Sigmoid colon (tissue), 7 donors: Measurements from ENCODE around the gene PRKN. TPM values are rescaled to one million over a fixed set of nuclear protein-coding genes. Genes with fewer than 3 reads are reported as not detected.

ENCODE experiments used
- DNase-seq: peaks from one replicate; pipeline ENCODE4 v3.0.0-alpha.2; 2019
- H3K27ac ChIP-seq, 4 donors: fragments of 200-600 bp; sonication (generic); one replicate each; pipeline ENCODE4 v1.5.1; 2016 to 2019; ENCODE audit warnings: mild to moderate bottlenecking in 1 of 4
- H3K27me3 ChIP-seq, 3 donors: fragments of 200-600 bp; sonication (generic); one replicate each; pipeline ENCODE4 v1.5.1; 2019; ENCODE audit warnings: mild to moderate bottlenecking in 1 of 3
- H3K36me3 ChIP-seq, 4 donors: fragments of 200-600 bp; sonication (generic); one replicate each; pipeline ENCODE4 v1.5.1; 2016 to 2019
- H3K4me1 ChIP-seq, 4 donors: fragments of 200-600 bp; sonication (generic); one replicate each; pipeline ENCODE4 v1.5.1; 2017 to 2019
- H3K4me3 ChIP-seq, 4 donors: fragments of 200-600 bp; sonication (generic); one replicate each; pipeline ENCODE4 v1.5.1; 2017 to 2019; ENCODE audit warnings: mild to moderate bottlenecking in 2 of 4, moderate library complexity in 1 of 4
- H3K9me3 ChIP-seq, 4 donors: fragments of 200-600 bp in 3 of 4; sonication (generic) in 3 of 4; one replicate each; pipeline versions ENCODE4 v1.5.1 to v1.6.1; 2013 to 2019
- CTCF ChIP-seq, 4 experiments: fragments of 450-650 bp in 3 of 4; fragments of 200-600 bp in 1 of 4; IDR thresholded peaks; one replicate each; pipeline ENCODE4 v1.5.1; 2016 to 2019; ENCODE audit warnings: antibody characterized with exemption in 4 of 4, mild to moderate bottlenecking in 3 of 4, moderate library complexity in 2 of 4
- EP300 ChIP-seq, 4 donors: sonication (generic); formaldehyde crosslinking; IDR thresholded peaks; one replicate each; pipeline ENCODE4 v1.6.1; 2017; ENCODE audit warnings: antibody characterized with exemption in 4 of 4
- POLR2A ChIP-seq, 2 donors: fragments of 450-650 bp; IDR thresholded peaks; one replicate each; pipeline ENCODE4 v1.6.1; 2016; ENCODE audit warnings: antibody characterized with exemption in 2 of 2, mild to moderate bottlenecking in 2 of 2, moderate library complexity in 2 of 2
- POLR2AphosphoS5 ChIP-seq, 4 donors: sonication (generic); formaldehyde crosslinking; IDR thresholded peaks; one replicate each; pipeline ENCODE4 v1.6.1; 2017; ENCODE audit warnings: antibody characterized with exemption in 4 of 4
- WGBS, 2 donors: extraction: QIAGEN DNeasy Blood & Tissue Kit; methylation state at CpG; one replicate each; pipeline ENCODE4 v1.1.7; 2013; 5-methylcytosine and 5-hydroxymethylcytosine counted together
- intact Hi-C: fragments of 100-400 bp; cut with DNase I; formaldehyde crosslinking; loops from one replicate; pipeline ENCODE4 v1.15.1; 2023
- polyA plus RNA-seq, 3 donors: library from polyadenylated mRNA; stranded (reverse); fragments of 200-250 nt; gene quantifications; one replicate each; pipeline ENCODE4 v1.2.3, GENCODE V29; 2013
- total RNA-seq, 4 donors: library from RNA; depleted of rRNA; stranded (reverse); fragments of >200 nt; gene quantifications; one replicate each; pipeline ENCODE4 v1.1.0, GENCODE V29; 2016
- donor health status: healthy with polysubstance abuse.
- donor health status: Bipolar disorder and iron deficiency.
- donor health status: healthy.

The PRKN gene
- total and polyA plus RNA-seq, 7 donors = 0.38 to 173 (median 9.7) TPM

- WGBS, 2 donors = 84 to 91% methylated on average over 15 of the region's 15 CpGs
- Histone ChIP-seq H3K4me1 (no peaks in the 10 kb centered on the region), H3K9me3 (no peaks in the 10 kb centered on the region), H3K27me3 (no peaks in the 10 kb centered on the region), H3K4me3 (no peak overlapping the region), H3K36me3 (no peaks in the 10 kb centered on the region), H3K27ac (no peak overlapping the region)
- intact Hi-C loops = no loop called here
- TF ChIP-seq POLR2AphosphoS5 (IDR thresholded peaks at IDR 0.05) (no peak), EP300 (IDR thresholded peaks at IDR 0.05) (no peak), POLR2A (IDR thresholded peaks at IDR 0.05) (no peak), CTCF (IDR thresholded peaks at IDR 0.05) (no peak)
- no peak for DNase-seq
Observed at GRCh38 chr6:162124710-162125435, 602.7 kb downstream of the PRKN start.

GRCh38 chr6:162123797-162124196 lies 603.8 kb downstream of the PRKN start:
- intact Hi-C loops = no loop called here
- no peaks in the 10 kb centered on the region for H3K9me3 ChIP-seq
- 44 to 58% methylated on average over 3 of the region's 3 CpGs for WGBS, 2 donors
- TF ChIP-seq EP300 (IDR thresholded peaks at IDR 0.05) (no peak), CTCF (IDR thresholded peaks at IDR 0.05) (no peak), POLR2AphosphoS5 (IDR thresholded peaks at IDR 0.05) (no peak), POLR2A (IDR thresholded peaks at IDR 0.05) (no peak)
- H3K27me3 ChIP-seq = no peaks in the 10 kb centered on the region
- no peak overlapping the region for H3K4me3 ChIP-seq
- no peak for DNase-seq
- no peaks in the 10 kb centered on the region for H3K36me3 ChIP-seq
- no peak overlapping the region for H3K27ac ChIP-seq
- no peaks in the 10 kb centered on the region for H3K4me1 ChIP-seq

- no peak overlapping the region for H3K27ac ChIP-seq
- no peak overlapping the region for H3K4me3 ChIP-seq
- TF ChIP-seq POLR2A (IDR thresholded peaks at IDR 0.05) (no peak), EP300 (IDR thresholded peaks at IDR 0.05) (no peak), CTCF (IDR thresholded peaks at IDR 0.05) (no peak), POLR2AphosphoS5 (IDR thresholded peaks at IDR 0.05) (no peak)
- no peaks in the 10 kb centered on the region for H3K27me3 ChIP-seq
- H3K9me3 ChIP-seq = no peaks in the 10 kb centered on the region
- intact Hi-C loops = no loop called here
- 31 to 60% methylated on average over 4 of the region's 4 CpGs for WGBS, 2 donors
- DNase-seq = no peak
- no peaks in the 10 kb centered on the region for H3K36me3 ChIP-seq
- no peaks in the 10 kb centered on the region for H3K4me1 ChIP-seq
Observed at GRCh38 chr6:162119341-162119740, 608.2 kb downstream of the PRKN start.

GRCh38 chr6:162118706-162119105 lies 608.9 kb downstream of the PRKN start:
- WGBS, 2 donors = 46 to 73% methylated on average over 5 of the region's 5 CpGs
- intact Hi-C loops = no loop called here

More at GRCh38 chr6:162118706-162119105, 608.9 kb downstream of the PRKN start:
- Histone ChIP-seq H3K4me3 (no peak overlapping the region), H3K27me3 (no peaks in the 10 kb centered on the region), H3K27ac (no peak overlapping the region), H3K36me3 (no peaks in the 10 kb centered on the region), H3K4me1 (no peaks in the 10 kb centered on the region), H3K9me3 (no peaks in the 10 kb centered on the region)
- no peak for DNase-seq
- TF ChIP-seq POLR2A (IDR thresholded peaks at IDR 0.05) (no peak), POLR2AphosphoS5 (IDR thresholded peaks at IDR 0.05) (no peak), CTCF (IDR thresholded peaks at IDR 0.05) (no peak), EP300 (IDR thresholded peaks at IDR 0.05) (no peak)
